ENCODE data around the gene CCN5.
"Not testable (repeated sequence)": the region's sequence is repeated elsewhere in the genome, so short reads cannot be mapped to it uniquely, and the experiment has no call there.

Gene CCN5

GRCh38 chr20:44689809-44690208 lies 25.4 kb upstream of the CCN5 start:
- no peaks in the 10 kb centered on the region; the same call in 1 of the 2 replicates for H3K9me3 ChIP-seq (ENCODE audit: control insufficient read depth, insufficient read depth, low read length)
- no peak overlapping the region for H3K9ac ChIP-seq (ENCODE audit: low read depth, low read length)
- H3K4me1 ChIP-seq (ENCODE audit: insufficient read depth, low read length): peaks cover 7% of the 10 kb centered on the region; the same call in 1 of the 2 replicates
- H3K36me3 ChIP-seq (ENCODE audit: insufficient read depth, low read length): no peaks in the 10 kb centered on the region; the same call in 1 of the 2 replicates

GRCh38 chr20:44690781-44691423 lies 24.3 kb upstream of the CCN5 start:
- H3K9ac ChIP-seq (ENCODE audit: low read depth, low read length): no peak overlapping the region
- peaks cover 13% of the 10 kb centered on the region for H3K4me1 ChIP-seq (ENCODE audit: insufficient read depth, low read length)

GRCh38 chr20:44691424-44692423 lies 23.4 kb upstream of the CCN5 start:
- no peaks in the 10 kb centered on the region; the same call in 1 of the 2 replicates for H3K9me3 ChIP-seq (ENCODE audit: control insufficient read depth, insufficient read depth, low read length)
- H3K9ac ChIP-seq (ENCODE audit: low read depth, low read length): no peak overlapping the region
- peaks cover 14% of the 10 kb centered on the region for H3K4me1 ChIP-seq (ENCODE audit: insufficient read depth, low read length)
- no peaks in the 10 kb centered on the region; the same call in 1 of the 2 replicates for H3K36me3 ChIP-seq (ENCODE audit: insufficient read depth, low read length)

More at GRCh38 chr20:44690781-44691423, 24.3 kb upstream of the CCN5 start:
- Histone ChIP-seq H3K9me3 (ENCODE audit: control insufficient read depth, insufficient read depth, low read length) (no peaks in the 10 kb centered on the region; the same call in 1 of the 2 replicates), H3K36me3 (ENCODE audit: insufficient read depth, low read length) (no peaks in the 10 kb centered on the region; the same call in 1 of the 2 replicates)

- no peaks in the 10 kb centered on the region; the same call in 1 of the 2 replicates for H3K9me3 ChIP-seq (ENCODE audit: control insufficient read depth, insufficient read depth, low read length)
- H3K9ac ChIP-seq (ENCODE audit: low read depth, low read length): no peak overlapping the region
- peaks cover 14% of the 10 kb centered on the region for H3K4me1 ChIP-seq (ENCODE audit: insufficient read depth, low read length)
- no peaks in the 10 kb centered on the region for H3K36me3 ChIP-seq (ENCODE audit: insufficient read depth, low read length)
Observed at GRCh38 chr20:44692932-44693480, 22.2 kb upstream of the CCN5 start.

- no peaks in the 10 kb centered on the region for H3K36me3 ChIP-seq (ENCODE audit: insufficient read depth, low read length)
- no peak overlapping the region for H3K9ac ChIP-seq (ENCODE audit: low read depth, low read length)
- H3K9me3 ChIP-seq (ENCODE audit: control insufficient read depth, insufficient read depth, low read length): no peaks in the 10 kb centered on the region; the same call in 1 of the 2 replicates
- peaks cover 14% of the 10 kb centered on the region for H3K4me1 ChIP-seq (ENCODE audit: insufficient read depth, low read length)
Observed at GRCh38 chr20:44693627-44694026, 21.5 kb upstream of the CCN5 start.

- no peaks in the 10 kb centered on the region for H3K36me3 ChIP-seq (ENCODE audit: insufficient read depth, low read length)
- H3K9me3 ChIP-seq (ENCODE audit: control insufficient read depth, insufficient read depth, low read length): no peaks in the 10 kb centered on the region; the same call in 1 of the 2 replicates
- no peak overlapping the region for H3K9ac ChIP-seq (ENCODE audit: low read depth, low read length)
- H3K4me1 ChIP-seq (ENCODE audit: insufficient read depth, low read length): peaks cover 14% of the 10 kb centered on the region
Observed at GRCh38 chr20:44694159-44694558, 21.0 kb upstream of the CCN5 start.

- peaks cover 14% of the 10 kb centered on the region for H3K4me1 ChIP-seq (ENCODE audit: insufficient read depth, low read length)
- H3K9ac ChIP-seq (ENCODE audit: low read depth, low read length): no peak overlapping the region
- H3K36me3 ChIP-seq (ENCODE audit: insufficient read depth, low read length): no peaks in the 10 kb centered on the region
- no peaks in the 10 kb centered on the region; the same call in 1 of the 2 replicates for H3K9me3 ChIP-seq (ENCODE audit: control insufficient read depth, insufficient read depth, low read length)
Observed at GRCh38 chr20:44695295-44695673, 19.9 kb upstream of the CCN5 start.

- Histone ChIP-seq H3K9me3 (ENCODE audit: control insufficient read depth, insufficient read depth, low read length) (no peaks in the 10 kb centered on the region; the same call in 1 of the 2 replicates), H3K36me3 (ENCODE audit: insufficient read depth, low read length) (no peaks in the 10 kb centered on the region), H3K4me1 (ENCODE audit: insufficient read depth, low read length) (peaks cover 17% of the 10 kb centered on the region), H3K9ac (ENCODE audit: low read depth, low read length) (no peak overlapping the region)
Observed at GRCh38 chr20:44695674-44696300, 19.4 kb upstream of the CCN5 start.

- Histone ChIP-seq H3K9me3 (ENCODE audit: control insufficient read depth, insufficient read depth, low read length) (no peaks in the 10 kb centered on the region; the same call in 1 of the 2 replicates), H3K9ac (ENCODE audit: low read depth, low read length) (no peak overlapping the region), H3K36me3 (ENCODE audit: insufficient read depth, low read length) (no peaks in the 10 kb centered on the region), H3K4me1 (ENCODE audit: insufficient read depth, low read length) (peaks cover 21% of the 10 kb centered on the region)
Observed at GRCh38 chr20:44696315-44696714, 18.9 kb upstream of the CCN5 start.

GRCh38 chr20:44697041-44697440 lies 18.1 kb upstream of the CCN5 start:
- H3K4me1 ChIP-seq (ENCODE audit: insufficient read depth, low read length): peaks cover 27% of the 10 kb centered on the region
- not testable (repeated sequence) for H3K9ac ChIP-seq (ENCODE audit: low read depth, low read length)

GRCh38 chr20:44698351-44698750 lies 16.8 kb upstream of the CCN5 start:
- H3K36me3 ChIP-seq (ENCODE audit: insufficient read depth, low read length): no peaks in the 10 kb centered on the region
- no peak overlapping the region for H3K9ac ChIP-seq (ENCODE audit: low read depth, low read length)
- H3K9me3 ChIP-seq (ENCODE audit: control insufficient read depth, insufficient read depth, low read length): no peaks in the 10 kb centered on the region
- H3K4me1 ChIP-seq (ENCODE audit: insufficient read depth, low read length): peaks cover 21% of the 10 kb centered on the region

More at GRCh38 chr20:44697041-44697440, 18.1 kb upstream of the CCN5 start:
- H3K9me3 ChIP-seq (ENCODE audit: control insufficient read depth, insufficient read depth, low read length); H3K36me3 ChIP-seq (ENCODE audit: insufficient read depth, low read length): not testable (repeated sequence)

- Histone ChIP-seq H3K4me1 (ENCODE audit: insufficient read depth, low read length) (peaks cover 19% of the 10 kb centered on the region), H3K36me3 (ENCODE audit: insufficient read depth, low read length) (no peaks in the 10 kb centered on the region), H3K9ac (ENCODE audit: low read depth, low read length) (no peak overlapping the region), H3K9me3 (ENCODE audit: control insufficient read depth, insufficient read depth, low read length) (no peaks in the 10 kb centered on the region)
Observed at GRCh38 chr20:44700306-44700705, 14.9 kb upstream of the CCN5 start.

GRCh38 chr20:44701118-44701857 lies 13.9 kb upstream of the CCN5 start:
- Histone ChIP-seq H3K9ac (ENCODE audit: low read depth, low read length) (no peak overlapping the region), H3K4me1 (ENCODE audit: insufficient read depth, low read length) (peaks cover 13% of the 10 kb centered on the region), H3K9me3 (ENCODE audit: control insufficient read depth, insufficient read depth, low read length) (no peaks in the 10 kb centered on the region), H3K36me3 (ENCODE audit: insufficient read depth, low read length) (no peaks in the 10 kb centered on the region)
